HEK293 (cell line): ENCODE data around the gene PRCC.
A peak's percentile ranks its signal among the peaks of the same experiment; 100 is the strongest.

Experiments
- CTCF ChIA-PET: fragments of 350-600 bp; formaldehyde crosslinking; extraction: SDS; loops from one replicate; lab custom pipeline; 2021; ENCODE audit warnings: antibody characterized with exemption; lab: Yijun Ruan, JAX
- POLR2A ChIA-PET: fragments of 300-600 bp; formaldehyde crosslinking; extraction: SDS; loops from one replicate; lab custom pipeline; 2020; ENCODE audit warnings: antibody characterized with exemption, inconsistent platforms; lab: Yijun Ruan, JAX
- H3K27ac ChIP-seq: fragments of 200-500 bp; sonication (Bioruptor generic); 2 replicates; pipeline ENCODE4 v1.5.1; 2014; ENCODE audit warnings: low read depth, low read length, control low read depth, inconsistent platforms; ENCODE audit errors: extremely low read depth
- H3K36me3 ChIP-seq, 2 experiments: fragments of 200-500 bp in 1 of 2; sonication (Bioruptor generic) in 1 of 2; 1 replicate in 1 of 2; 2 replicates in 1 of 2; pipeline ENCODE4 v1.5.1; 2014 to 2017; ENCODE audit warnings: inconsistent platforms in 2 of 2, low read length in 2 of 2; ENCODE audit not compliant: control insufficient read depth in 2 of 2, insufficient read depth in 1 of 2
- H3K4me1 ChIP-seq: fragments of 200-500 bp; sonication (Bioruptor generic); 2 replicates; pipeline ENCODE4 v1.5.1; 2014; ENCODE audit warnings: mild to moderate bottlenecking, low read length, inconsistent platforms; ENCODE audit not compliant: control insufficient read depth, insufficient read depth
- H3K4me3 ChIP-seq: 2 replicates; pipeline ENCODE4 v1.5.1; 2011; ENCODE audit warnings: low read depth, mild to moderate bottlenecking, control low read depth, low read length, moderate library complexity
- H3K9me3 ChIP-seq: fragments of 200-500 bp; sonication (Bioruptor generic); 2 replicates; pipeline ENCODE4 v1.5.1; 2014; ENCODE audit warnings: low read depth, low read length, inconsistent platforms; ENCODE audit not compliant: control insufficient read depth, insufficient read depth
- GLIS1 ChIP-seq: fragments of 450-650 bp; formaldehyde crosslinking; IDR thresholded peaks from 2 replicates; pipeline ENCODE4 v1.5.1; 2016; ENCODE audit warnings: missing biosample characterization, missing genetic modification characterization
- GLIS2 ChIP-seq: fragments of 450-650 bp; formaldehyde crosslinking; IDR thresholded peaks from 2 replicates; pipeline ENCODE4 v1.5.1; 2016; ENCODE audit warnings: missing biosample characterization, missing genetic modification characterization
- KLF1 ChIP-seq: fragments of 450-650 bp; formaldehyde crosslinking; IDR thresholded peaks from 2 replicates; pipeline ENCODE4 v1.5.1; 2016; ENCODE audit warnings: missing biosample characterization, missing genetic modification characterization
- PRDM10 ChIP-seq: fragments of 450-650 bp; formaldehyde crosslinking; IDR thresholded peaks from 2 replicates; pipeline ENCODE4 v1.5.1; 2016; ENCODE audit warnings: missing biosample characterization, missing genetic modification characterization
- SALL2 ChIP-seq: fragments of 450-650 bp; formaldehyde crosslinking; IDR thresholded peaks from 2 replicates; pipeline ENCODE4 v1.5.0; 2017; ENCODE audit warnings: missing biosample characterization, mild to moderate bottlenecking, missing genetic modification characterization, borderline replicate concordance
- ZBTB10 ChIP-seq: fragments of 450-650 bp; formaldehyde crosslinking; IDR thresholded peaks from 2 replicates; pipeline ENCODE4 v1.5.1; 2016; ENCODE audit warnings: missing biosample characterization, missing genetic modification characterization
- ZEB2 ChIP-seq: fragments of 450-650 bp; formaldehyde crosslinking; IDR thresholded peaks from 2 replicates; pipeline ENCODE4 v1.5.1; 2016; ENCODE audit warnings: missing biosample characterization, missing genetic modification characterization
- ZFP69B ChIP-seq: fragments of 450-650 bp; formaldehyde crosslinking; IDR thresholded peaks from 2 replicates; pipeline ENCODE4 v1.5.1; 2016; ENCODE audit warnings: missing biosample characterization, missing genetic modification characterization
- ZNF112 ChIP-seq: fragments of 450-650 bp; formaldehyde crosslinking; IDR thresholded peaks from 2 replicates; pipeline ENCODE4 v1.5.0; 2017; ENCODE audit warnings: missing biosample characterization, missing genetic modification characterization
- ZNF155 ChIP-seq: fragments of 450-650 bp; formaldehyde crosslinking; IDR thresholded peaks from 2 replicates; pipeline ENCODE4 v1.5.1; 2016; ENCODE audit warnings: missing biosample characterization, missing genetic modification characterization
- ZNF169 ChIP-seq: fragments of 450-650 bp; formaldehyde crosslinking; IDR thresholded peaks from 2 replicates; pipeline ENCODE4 v1.5.1; 2016; ENCODE audit warnings: missing biosample characterization, missing genetic modification characterization
- ZNF248 ChIP-seq: fragments of 450-650 bp; formaldehyde crosslinking; IDR thresholded peaks from 2 replicates; pipeline ENCODE4 v1.5.1; 2017; ENCODE audit warnings: missing biosample characterization, missing genetic modification characterization
- ZNF341 ChIP-seq: fragments of 450-650 bp; formaldehyde crosslinking; IDR thresholded peaks from 2 replicates; pipeline ENCODE4; 2016; ENCODE audit warnings: low read depth, missing biosample characterization, missing genetic modification characterization
- ZNF394 ChIP-seq: fragments of 450-650 bp; formaldehyde crosslinking; IDR thresholded peaks from 2 replicates; pipeline ENCODE4 v1.5.1; 2016; ENCODE audit warnings: missing biosample characterization, missing genetic modification characterization, mild to moderate bottlenecking, moderate library complexity, borderline replicate concordance
- ZNF426 ChIP-seq: fragments of 450-650 bp; formaldehyde crosslinking; IDR thresholded peaks from 2 replicates; pipeline ENCODE4 v1.5.1; 2017; ENCODE audit warnings: missing biosample characterization, missing genetic modification characterization, mild to moderate bottlenecking, inconsistent platforms, moderate library complexity
- ZNF510 ChIP-seq: fragments of 450-650 bp; formaldehyde crosslinking; IDR thresholded peaks from 2 replicates; pipeline ENCODE4 v1.5.1; 2018; ENCODE audit warnings: mild to moderate bottlenecking, missing genetic modification characterization, missing biosample characterization; ENCODE audit not compliant: insufficient replicate concordance
- ZNF626 ChIP-seq: fragments of 450-650 bp; sonication (Bioruptor Pico); formaldehyde crosslinking; IDR thresholded peaks from 2 replicates; pipeline ENCODE4 v1.5.1; 2018; ENCODE audit warnings: missing biosample characterization, missing genetic modification characterization, inconsistent platforms
- ZNF658 ChIP-seq: fragments of 450-650 bp; formaldehyde crosslinking; IDR thresholded peaks from 2 replicates; pipeline ENCODE4; 2016; ENCODE audit warnings: missing biosample characterization, missing genetic modification characterization
- ZNF660 ChIP-seq: fragments of 450-650 bp; IDR thresholded peaks from 2 replicates; pipeline ENCODE4 v1.5.1; 2018; ENCODE audit warnings: missing biosample characterization, mild to moderate bottlenecking, missing genetic modification characterization
- ZNF792 ChIP-seq: fragments of 450-650 bp; formaldehyde crosslinking; IDR thresholded peaks from 2 replicates; pipeline ENCODE4 v1.5.1; 2016; ENCODE audit warnings: missing biosample characterization, missing genetic modification characterization
- ZSCAN30 ChIP-seq: fragments of 450-650 bp; IDR thresholded peaks from 2 replicates; pipeline ENCODE4 v1.5.1; 2018; ENCODE audit warnings: missing biosample characterization, mild to moderate bottlenecking, missing genetic modification characterization, moderate library complexity
- TF ChIP-seq, protein P1 (sequence below): fragments of 450-650 bp; formaldehyde crosslinking; IDR thresholded peaks from 2 replicates; pipeline ENCODE4 v1.5.1; 2016; ENCODE audit warnings: missing biosample characterization, missing genetic modification characterization
- TF ChIP-seq, protein P2 (sequence below): fragments of 450-650 bp; formaldehyde crosslinking; IDR thresholded peaks from 2 replicates; pipeline ENCODE4 v1.5.1; 2016; ENCODE audit warnings: missing biosample characterization, missing genetic modification characterization

PRCC gene

GRCh38 chr1:156746728-156747631, 20.4 kb upstream of the PRCC start (continued):
- TF ChIP-seq PRDM10: peak; percentile 63
- TF ChIP-seq ZEB2: peak; percentile 10; the same call in 1 of the 2 replicates
- peak; percentile 56; the same call in 1 of the 2 replicates for TF ChIP-seq ZNF394 (tag by site-specific recombination)
- TF ChIP-seq ZNF658 (tag by site-specific recombination): no peak
- no peak for TF ChIP-seq ZNF792
- TF ChIP-seq ZNF169 (tag by site-specific recombination): no peak
- TF ChIP-seq ZNF426 (tag by site-specific recombination): no peak
- no peak for TF ChIP-seq SALL2 (tag by site-specific recombination)
- 0 out of 2 replicates have a peak, but pooled peaks have one; percentile 39 for TF ChIP-seq ZNF660 (tag by site-specific recombination)
- TF ChIP-seq ZNF626: no peak
- no peak for TF ChIP-seq ZNF248 (tag by site-specific recombination)
- TF ChIP-seq KLF1 (tag by site-specific recombination): peak; percentile 78; the same call in 1 of the 2 replicates
- no peak for TF ChIP-seq ZNF510
- TF ChIP-seq, protein P1, sequence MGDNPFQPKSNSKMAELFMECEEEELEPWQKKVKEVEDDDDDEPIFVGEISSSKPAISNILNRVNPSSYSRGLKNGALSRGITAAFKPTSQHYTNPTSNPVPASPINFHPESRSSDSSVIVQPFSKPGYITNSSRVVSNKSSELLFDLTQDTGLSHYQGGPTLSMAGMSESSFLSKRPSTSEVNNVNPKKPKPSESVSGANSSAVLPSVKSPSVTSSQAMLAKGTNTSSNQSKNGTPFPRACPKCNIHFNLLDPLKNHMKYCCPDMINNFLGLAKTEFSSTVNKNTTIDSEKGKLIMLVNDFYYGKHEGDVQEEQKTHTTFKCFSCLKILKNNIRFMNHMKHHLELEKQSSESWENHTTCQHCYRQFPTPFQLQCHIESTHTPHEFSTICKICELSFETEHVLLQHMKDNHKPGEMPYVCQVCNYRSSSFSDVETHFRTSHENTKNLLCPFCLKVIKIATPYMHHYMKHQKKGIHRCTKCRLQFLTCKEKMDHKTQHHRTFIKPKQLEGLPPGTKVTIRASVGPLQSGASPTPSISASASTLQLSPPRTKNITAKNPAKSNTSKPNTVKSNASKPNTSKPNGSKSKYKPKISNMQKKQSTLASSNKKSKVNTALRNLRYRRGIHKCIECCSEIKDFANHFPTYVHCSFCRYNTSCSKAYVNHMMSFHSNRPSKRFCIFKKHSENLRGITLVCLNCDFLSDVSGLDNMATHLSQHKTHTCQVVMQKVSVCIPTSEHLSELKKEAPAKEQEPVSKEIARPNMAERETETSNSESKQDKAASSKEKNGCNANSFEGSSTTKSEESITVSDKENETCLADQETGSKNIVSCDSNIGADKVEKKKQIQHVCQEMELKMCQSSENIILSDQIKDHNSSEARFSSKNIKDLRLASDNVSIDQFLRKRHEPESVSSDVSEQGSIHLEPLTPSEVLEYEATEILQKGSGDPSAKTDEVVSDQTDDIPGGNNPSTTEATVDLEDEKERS (tag by site-specific recombination): no peak
- peak; percentile 88 for TF ChIP-seq GLIS2 (tag by site-specific recombination)
- no peak for TF ChIP-seq ZNF155 (tag by site-specific recombination)

DNA sequence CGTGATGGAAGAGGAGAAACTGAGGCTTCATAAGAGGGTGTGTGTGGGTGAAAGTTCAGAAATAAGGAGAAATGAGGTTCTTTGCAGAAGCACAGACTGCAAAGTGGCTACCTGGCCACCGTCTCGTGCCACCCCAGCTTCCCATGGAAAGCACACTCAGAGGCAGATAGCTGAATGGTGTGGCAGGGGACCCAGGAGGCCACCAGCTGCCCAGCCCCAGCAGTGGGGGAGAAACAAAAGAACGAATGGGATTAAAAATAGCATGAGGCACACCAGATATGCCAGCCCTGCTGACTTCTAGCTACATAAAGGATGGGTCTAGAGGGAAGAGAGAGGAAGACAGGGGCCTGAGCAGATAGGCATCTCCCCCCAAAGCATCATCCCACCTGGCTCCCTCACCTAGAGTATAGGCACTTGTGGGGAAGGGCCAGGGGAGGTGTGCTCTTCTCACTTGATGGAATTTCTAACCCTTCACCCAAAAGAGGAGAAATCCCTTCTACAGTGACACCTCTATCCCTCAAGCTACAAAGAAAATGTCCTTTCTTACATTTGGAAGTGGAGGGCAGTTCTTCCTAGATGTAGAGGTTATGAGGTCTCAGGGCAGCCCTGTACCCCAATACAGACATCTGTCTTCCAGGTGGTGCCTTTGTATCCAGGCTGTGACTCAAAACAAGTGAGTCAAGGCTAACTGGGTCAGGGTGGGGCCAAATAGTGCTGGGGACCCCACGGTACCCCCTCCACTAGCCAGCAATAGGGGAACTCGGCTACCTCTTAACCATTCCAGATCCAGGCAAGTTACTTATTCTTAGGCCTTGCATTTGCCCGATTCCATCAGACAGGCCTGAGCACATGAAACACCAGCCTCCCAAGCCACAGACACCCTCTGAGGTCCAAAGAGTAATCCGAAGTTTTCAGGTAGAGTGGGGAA, 19.3 kb upstream of the PRCC start:
- H3K36me3 ChIP-seq: peaks cover 0 to 36% of the 10 kb centered on the region in 2 experiments; a peak in 1 of 3 replicates

More for the DNA sequence above, 19.3 kb upstream of the PRCC start:
- POLR2A ChIA-PET: interaction anchor here (0.5 to 3.1 kb wide), 8 partner anchors 8 to 87 kb away, joined by 3 to 24 read pairs (median 4); partner anchors contain the start of genes ISG20L2, METTL25B and PRCC
- Histone ChIP-seq H3K4me1 (peaks cover 11% of the 10 kb centered on the region; the same call in 1 of the 2 replicates), H3K27ac (peak overlapping the region; percentile 95), H3K9me3 (no peaks in the 10 kb centered on the region), H3K4me3 (peak overlapping the region; percentile 87)
- 0 out of 2 replicates have a peak, but pooled peaks have one; percentile 18 for TF ChIP-seq ZBTB10 (tag by site-specific recombination)
- no peak for TF ChIP-seq ZSCAN30 (tag by site-specific recombination)
- TF ChIP-seq GLIS2 (tag by site-specific recombination): peak; percentile 22; the same call in 1 of the 2 replicates
- no peak for TF ChIP-seq ZNF112 (tag by site-specific recombination)
- TF ChIP-seq ZNF341 (tag by site-specific recombination): peak; percentile 61
- TF ChIP-seq ZFP69B: no peak
- peak; percentile 13; the same call in 1 of the 2 replicates for TF ChIP-seq GLIS1 (tag by site-specific recombination)
- TF ChIP-seq, protein P2, sequence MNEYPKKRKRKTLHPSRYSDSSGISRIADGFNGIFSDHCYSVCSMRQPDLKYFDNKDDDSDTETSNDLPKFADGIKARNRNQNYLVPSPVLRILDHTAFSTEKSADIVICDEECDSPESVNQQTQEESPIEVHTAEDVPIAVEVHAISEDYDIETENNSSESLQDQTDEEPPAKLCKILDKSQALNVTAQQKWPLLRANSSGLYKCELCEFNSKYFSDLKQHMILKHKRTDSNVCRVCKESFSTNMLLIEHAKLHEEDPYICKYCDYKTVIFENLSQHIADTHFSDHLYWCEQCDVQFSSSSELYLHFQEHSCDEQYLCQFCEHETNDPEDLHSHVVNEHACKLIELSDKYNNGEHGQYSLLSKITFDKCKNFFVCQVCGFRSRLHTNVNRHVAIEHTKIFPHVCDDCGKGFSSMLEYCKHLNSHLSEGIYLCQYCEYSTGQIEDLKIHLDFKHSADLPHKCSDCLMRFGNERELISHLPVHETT (tag by site-specific recombination): no peak
- CTCF ChIA-PET: interaction anchor here (0.7 to 1.9 kb wide), 7 partner anchors 8 to 59 kb away, joined by 3 to 19 read pairs (median 5); partner anchors contain the start of gene METTL25B
